GM18868 (cell line): ENCODE measurements around the gene OSBPL10.
A peak's percentile ranks its signal among the peaks of the same experiment; 100 is the strongest.

Experiments used
- ATAC-seq: cut with Tn5 transposase; IDR thresholded peaks from one replicate; pipeline ENCODE4 v1.9.1; 2021; ENCODE audit warnings: mild to moderate bottlenecking, moderate library complexity; ENCODE audit not compliant: unreplicated experiment

OSBPL10 gene

DNA sequence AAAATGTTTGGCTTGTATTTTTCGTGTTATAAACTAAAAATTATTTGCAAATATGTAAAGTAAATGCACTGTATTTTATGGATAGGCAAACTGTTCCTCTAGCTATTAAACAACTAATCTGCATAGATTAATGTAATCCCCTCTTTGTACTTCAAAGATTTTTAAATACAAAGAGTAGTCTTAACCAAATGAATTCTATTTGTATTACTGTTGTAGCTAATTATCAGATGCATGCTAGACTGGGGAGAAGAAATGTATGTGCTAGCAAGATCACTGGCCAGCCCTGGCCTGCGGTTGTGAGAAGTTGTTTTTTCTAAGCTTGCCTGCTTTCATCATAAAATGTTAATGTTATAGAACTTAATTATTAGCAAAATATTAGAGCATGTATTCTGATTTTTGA, 355.7 kb downstream of the OSBPL10 start:
- ATAC-seq = no peak

DNA sequence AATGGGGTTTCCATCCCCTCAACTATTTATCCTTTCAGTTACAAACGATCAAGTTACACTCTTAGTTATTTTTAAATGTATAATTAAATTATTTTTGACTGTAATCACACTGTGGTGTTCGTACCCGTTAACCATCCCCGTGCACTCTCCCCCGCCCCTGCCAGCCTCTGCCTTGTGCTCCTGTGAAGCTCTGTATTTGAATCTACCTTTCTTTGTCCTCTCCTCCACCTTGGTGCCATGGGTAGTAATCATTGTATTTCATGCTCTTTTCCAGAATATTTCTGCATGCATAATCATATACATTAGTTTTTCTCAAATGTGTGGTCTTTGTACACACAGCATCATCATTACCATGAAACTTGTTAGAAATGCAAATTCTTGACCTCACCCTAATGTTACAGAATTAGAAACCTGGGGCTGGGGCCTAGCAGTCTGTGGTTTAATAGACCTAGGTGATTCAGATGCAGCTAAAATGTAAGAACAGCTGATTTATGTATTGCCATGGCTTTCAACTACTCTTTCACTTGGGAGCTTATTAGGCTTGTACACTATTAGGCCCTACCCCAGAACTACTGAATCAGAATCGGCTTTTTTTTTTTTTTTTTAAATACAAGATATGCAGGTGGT, 356.9 kb downstream of the OSBPL10 start:
- ATAC-seq = peak; percentile 37

DNA sequence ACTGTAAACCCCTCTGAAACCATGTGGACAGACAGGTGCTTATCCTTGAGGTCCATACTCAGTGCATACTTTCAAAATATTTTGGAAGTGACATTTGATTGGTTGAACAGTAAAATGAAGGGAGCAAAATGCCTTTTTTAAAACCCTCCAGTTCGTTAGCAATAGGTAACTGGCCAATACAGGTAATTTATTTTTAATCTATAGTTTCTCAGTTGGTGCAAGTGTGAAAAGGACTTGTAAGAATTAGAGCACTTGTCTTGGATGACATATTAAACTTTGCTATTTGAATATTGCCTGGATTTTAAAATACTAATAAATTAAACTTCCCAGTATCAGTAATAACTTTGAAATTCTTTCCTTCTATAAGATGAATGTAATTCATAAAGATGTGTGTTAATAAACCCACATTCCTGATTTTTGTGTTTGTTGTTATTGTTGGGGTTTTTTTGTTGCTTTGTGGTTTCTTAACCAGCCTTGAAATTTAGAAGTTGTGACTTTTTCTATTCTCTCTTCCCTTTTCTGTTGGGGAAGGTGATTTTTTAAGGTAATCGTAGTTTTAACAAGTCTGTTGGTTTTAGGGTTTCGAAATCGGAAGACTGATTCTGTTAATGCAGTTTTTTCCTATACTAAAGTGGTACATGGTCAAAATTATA, 358.3 kb downstream of the OSBPL10 start:
- peak; percentile 77 for ATAC-seq

DNA sequence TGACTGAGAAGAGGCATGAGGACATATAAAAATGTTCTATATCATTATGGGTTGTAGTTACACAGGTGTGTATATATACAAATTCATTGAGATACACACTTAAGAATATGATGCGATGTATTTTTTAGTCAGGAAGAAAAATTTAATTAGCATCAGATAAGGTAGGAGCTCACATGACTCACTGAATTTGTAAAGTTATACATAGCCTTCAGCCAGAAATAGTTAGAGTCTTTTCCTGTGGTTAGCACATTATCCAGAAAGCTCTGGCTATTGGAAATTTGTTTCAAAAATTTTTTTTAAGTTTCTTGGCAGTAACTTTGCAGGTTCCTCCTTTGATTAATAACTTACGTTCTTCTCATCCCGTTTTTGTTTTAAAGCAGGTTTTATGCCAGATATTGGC, 359.7 kb downstream of the OSBPL10 start:
- ATAC-seq = no peak

DNA sequence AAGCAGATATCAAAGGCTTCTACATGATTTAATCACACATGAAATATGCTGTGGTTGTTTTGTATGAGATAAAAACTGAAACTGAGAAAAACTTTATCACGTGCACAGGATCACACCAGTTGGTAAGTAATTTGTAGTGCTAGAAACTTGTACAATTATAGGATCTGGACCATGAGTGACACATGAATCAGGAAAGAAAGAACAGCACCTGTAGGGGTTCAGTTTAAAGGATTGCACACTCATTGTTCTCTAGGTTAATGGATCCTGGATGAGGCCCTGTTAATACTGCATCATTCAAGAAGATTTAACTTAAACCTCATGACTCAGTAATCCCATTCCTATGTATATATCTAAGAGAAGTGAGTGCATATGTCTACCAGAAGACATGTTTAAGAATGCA, 360.4 kb downstream of the OSBPL10 start:
- peak; percentile 48 for ATAC-seq

DNA sequence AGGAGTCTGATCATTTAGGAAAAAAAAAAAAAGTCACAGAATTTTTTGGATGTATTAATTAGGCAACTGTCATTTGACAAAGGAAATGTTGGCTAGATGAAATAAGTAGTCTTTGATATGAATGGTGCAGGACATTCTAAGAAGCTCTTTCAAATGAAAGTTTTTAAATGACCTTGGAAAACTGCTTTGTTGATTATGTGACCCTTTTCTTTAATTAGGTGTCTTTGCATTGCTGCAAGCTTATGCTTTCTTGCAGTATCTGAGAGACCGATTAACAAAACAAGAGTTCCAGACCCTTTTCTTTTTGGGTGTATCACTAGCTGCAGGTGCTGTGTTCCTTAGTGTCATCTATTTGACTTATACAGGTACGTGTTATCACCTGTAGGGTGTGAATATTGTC, 364.4 kb downstream of the OSBPL10 start:
- ATAC-seq = no peak

DNA sequence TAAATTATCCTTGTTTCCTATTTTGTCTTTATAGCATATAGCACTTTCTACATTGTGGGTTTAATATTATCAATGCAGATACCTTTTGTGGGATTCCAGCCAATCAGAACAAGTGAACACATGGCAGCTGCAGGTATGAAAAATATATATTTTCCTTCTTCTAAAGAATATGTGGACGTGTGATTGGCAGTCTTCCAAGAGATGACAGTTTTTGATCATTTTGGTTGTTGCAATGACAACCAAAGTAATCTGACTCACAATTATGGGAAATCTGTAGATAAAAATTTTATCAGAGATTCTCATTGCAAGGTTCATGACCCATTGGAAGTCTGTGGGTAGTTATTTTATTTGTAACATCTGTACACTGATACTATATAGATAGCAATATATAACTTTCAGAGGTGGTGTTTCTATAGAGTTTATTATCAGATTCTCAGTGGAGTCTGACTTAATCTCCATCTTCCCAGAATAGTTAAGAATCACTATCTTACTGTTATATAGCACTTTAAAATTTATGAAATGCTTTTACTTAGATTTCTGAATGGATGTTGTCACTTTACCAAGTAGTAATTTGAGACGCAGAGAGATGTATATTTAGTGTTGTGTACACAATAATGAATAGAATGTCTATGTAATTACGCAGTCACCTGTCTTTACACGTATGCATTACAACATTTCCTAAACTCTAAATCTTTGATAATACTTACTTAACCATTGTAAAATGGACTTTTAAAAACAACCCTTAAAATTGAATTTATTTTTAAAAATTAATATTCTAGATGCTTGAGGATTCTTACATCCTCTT, 365.8 kb downstream of the OSBPL10 start:
- ATAC-seq = no peak

DNA sequence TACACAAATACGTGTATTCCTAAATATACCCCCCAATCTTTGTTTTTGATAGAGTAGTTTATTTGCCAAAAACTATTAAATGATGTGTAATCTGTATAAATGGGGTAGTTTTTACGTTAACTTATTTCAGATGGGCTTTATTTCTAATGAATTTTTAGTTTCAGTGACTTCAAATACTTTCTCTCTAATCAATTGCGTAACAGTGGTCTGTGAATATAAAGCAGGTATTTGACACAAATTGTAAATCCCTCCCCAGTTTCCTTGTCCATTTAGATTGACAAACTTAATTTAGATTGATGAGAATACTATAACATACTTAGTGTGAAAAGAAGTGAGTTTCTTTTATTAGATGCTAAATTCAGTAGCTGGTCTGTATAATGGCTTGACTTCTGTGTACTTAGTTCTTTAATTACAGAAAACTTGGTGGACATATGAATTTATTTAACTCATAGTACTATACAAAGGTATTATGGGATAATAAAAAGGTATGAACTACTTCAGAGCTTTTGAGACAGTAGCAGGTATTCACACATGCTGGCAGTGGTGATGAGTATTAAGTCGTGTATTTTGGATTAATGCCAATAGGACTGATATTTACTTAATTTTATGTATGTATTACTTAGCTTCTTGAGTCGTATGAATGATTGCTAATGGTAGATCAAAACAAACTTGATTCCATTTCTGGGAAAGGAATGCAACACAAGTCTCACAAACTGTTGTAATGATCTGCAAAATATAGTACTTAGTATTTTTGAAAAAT, 366.7 kb downstream of the OSBPL10 start:
- ATAC-seq = no peak

DNA sequence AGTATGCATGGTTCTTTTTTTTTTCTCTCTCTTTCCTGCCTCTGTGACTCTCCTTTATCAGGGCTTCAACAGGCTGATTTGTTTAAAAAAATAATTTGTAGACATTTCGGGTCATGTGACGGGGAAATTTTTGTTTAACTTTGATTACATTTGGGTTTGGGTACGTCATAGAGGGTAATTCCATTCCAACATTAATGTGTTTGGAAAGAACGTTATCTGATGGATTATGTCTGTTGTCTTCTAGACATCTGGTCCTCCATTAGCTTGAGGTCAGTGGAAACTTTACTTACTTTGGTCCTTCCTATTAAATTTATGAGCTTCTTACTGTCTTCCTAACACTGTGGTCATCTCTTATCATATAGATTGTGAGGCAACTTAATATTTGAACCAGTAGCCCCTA, 367.4 kb downstream of the OSBPL10 start:
- ATAC-seq = no peak

DNA sequence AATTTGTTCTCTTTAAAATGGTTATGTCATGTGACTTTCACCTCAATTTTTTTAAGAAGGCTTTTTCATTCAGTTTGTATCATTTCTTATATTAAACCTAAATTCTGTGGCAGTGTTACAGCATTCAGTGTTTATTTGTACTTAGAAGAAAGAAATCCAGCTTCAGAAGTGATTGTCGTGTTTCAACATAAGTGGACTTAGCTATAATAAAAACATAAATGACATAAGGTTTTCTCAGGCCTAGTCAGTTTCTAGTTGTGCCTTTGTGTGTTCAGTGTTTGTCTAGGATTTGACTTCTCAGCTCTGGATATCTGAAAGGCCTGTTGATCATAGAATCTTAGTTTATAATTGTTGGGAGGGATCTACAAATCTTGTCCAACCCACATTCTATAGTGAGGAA, 367.9 kb downstream of the OSBPL10 start:
- ATAC-seq = no peak
